ENCODE results near the gene YIF1A. TPM values are rescaled to one million over a fixed set of nuclear protein-coding genes. Genes with fewer than 3 reads are reported as not detected.

YIF1A gene
- total and polyA plus RNA-seq, 12 donors: 69.7 to 154 (median 99.5) TPM

GRCh38 chr11:66265531-66266377 lies 23.2 kb downstream of the YIF1A start:
- TF ChIP-seq POLR2A (IDR thresholded peaks at IDR 0.05): no peak
- no peak for TF ChIP-seq CTCF (IDR thresholded peaks at IDR 0.05)
- WGBS, 4 donors: 93 to 94% (median 94%) methylated on average over 18 to 26 of the region's 26 CpGs
- H3K9me3 ChIP-seq (replicated peaks in 1 of 3): no peaks in the 10 kb centered on the region
- H3K27ac ChIP-seq: no peak overlapping the region
- H3K27me3 ChIP-seq: no peaks in the 10 kb centered on the region
- peaks cover 5 to 24% of the 10 kb centered on the region in 2 donors for H3K4me1 ChIP-seq (replicated peaks in 1 of 2)
- peak in 1 of 7 donors; percentile 52 for DNase-seq
- intact Hi-C loops (cut with DNase I): no loop called here
- peaks cover 0 to 22% of the 10 kb centered on the region in 2 donors for H3K36me3 ChIP-seq (replicated peaks in 1 of 2)
- H3K4me3 ChIP-seq: no peak overlapping the region

- DNase-seq: peak in 1 of 7 donors; percentile 18
- H3K36me3 ChIP-seq (replicated peaks in 1 of 2): peaks cover 0 to 19% of the 10 kb centered on the region in 2 donors
- intact Hi-C loops (cut with DNase I): no loop called here
These were observed 24.0 kb downstream of the YIF1A start for GRCh38 chr11:66264914-66265313.

GRCh38 chr11:66264383-66264782 lies 24.6 kb downstream of the YIF1A start:
- Histone ChIP-seq H3K27ac (no peak overlapping the region), H3K27me3 (no peaks in the 10 kb centered on the region), H3K36me3 (replicated peaks in 1 of 2) (peaks cover 0 to 19% of the 10 kb centered on the region in 2 donors), H3K4me3 (no peak overlapping the region), H3K9me3 (replicated peaks in 1 of 3) (no peaks in the 10 kb centered on the region), H3K4me1 (replicated peaks in 1 of 2) (peaks cover under 1 to 13% of the 10 kb centered on the region in 2 donors)
- WGBS, 4 donors: 91 to 94% (median 92%) methylated on average over 7 to 8 of the region's 8 CpGs
- no peak for TF ChIP-seq CTCF (IDR thresholded peaks at IDR 0.05)
- no peak for TF ChIP-seq POLR2A (IDR thresholded peaks at IDR 0.05)
- no peak for DNase-seq
- intact Hi-C loops (cut with DNase I): no loop called here

More at GRCh38 chr11:66264914-66265313, 24.0 kb downstream of the YIF1A start:
- TF ChIP-seq CTCF (IDR thresholded peaks at IDR 0.05) (peak in 3 of 6 experiments; percentile 7 to 17 (median 17)), POLR2A (IDR thresholded peaks at IDR 0.05) (no peak)
- Histone ChIP-seq H3K27ac (no peak overlapping the region), H3K4me3 (no peak overlapping the region), H3K4me1 (replicated peaks in 1 of 2) (peaks cover 5 to 18% of the 10 kb centered on the region in 2 donors), H3K27me3 (no peaks in the 10 kb centered on the region), H3K9me3 (replicated peaks in 1 of 3) (no peaks in the 10 kb centered on the region)
- WGBS, 4 donors: 73 to 93% (median 78%) methylated on average over 7 to 12 of the region's 12 CpGs

- no peaks in the 10 kb centered on the region for H3K27me3 ChIP-seq
- H3K4me1 ChIP-seq (replicated peaks in 1 of 2): peaks cover 0 to 13% of the 10 kb centered on the region in 2 donors
- 94 to 98% (median 96%) methylated on average over 9 to 10 of the region's 10 CpGs for WGBS, 4 donors
- no peak for TF ChIP-seq CTCF (IDR thresholded peaks at IDR 0.05)
- TF ChIP-seq POLR2A (IDR thresholded peaks at IDR 0.05): no peak
- intact Hi-C loops (cut with DNase I): no loop called here
- H3K9me3 ChIP-seq (replicated peaks in 1 of 3): no peaks in the 10 kb centered on the region
- no peak overlapping the region for H3K4me3 ChIP-seq
- peaks cover 0 to 19% of the 10 kb centered on the region in 2 donors for H3K36me3 ChIP-seq (replicated peaks in 1 of 2)
- no peak for DNase-seq
- H3K27ac ChIP-seq: no peak overlapping the region
These were observed 25.2 kb downstream of the YIF1A start for GRCh38 chr11:66263785-66264184.

Data from adrenal gland (tissue), 12 donors.